ENCODE data around the gene NPHS1. TPM values are rescaled to one million over a fixed set of nuclear protein-coding genes. Genes with fewer than 3 reads are reported as not detected.

The NPHS1 gene
- total RNA-seq, 4 donors from 2014 or later, result not detected

DNA sequence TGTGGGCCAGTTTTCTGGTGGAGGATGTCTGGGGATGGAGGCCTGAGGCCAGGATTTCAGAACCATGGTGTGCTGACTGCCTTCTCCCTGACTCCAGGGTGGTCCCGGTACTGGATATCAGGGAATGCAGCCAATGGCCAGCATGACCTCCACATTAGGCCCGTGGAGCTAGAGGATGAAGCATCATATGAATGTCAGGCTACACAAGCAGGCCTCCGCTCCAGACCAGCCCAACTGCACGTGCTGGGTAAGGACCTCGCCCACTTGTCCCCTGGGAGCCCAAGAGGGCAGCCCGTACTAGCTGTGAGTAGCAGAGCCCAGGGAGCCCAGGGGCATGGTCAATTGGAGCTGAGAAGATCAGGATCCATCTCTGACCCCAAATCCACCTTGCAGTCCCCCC lies 6.0 kb upstream of the NPHS1 start:
- H3K27me3 ChIP-seq, result peaks cover 96% of the 10 kb centered on the region
- no peak overlapping the region for H3K4me3 ChIP-seq
- TF ChIP-seq EP300 (IDR thresholded peaks at IDR 0.05) (no peak), POLR2A (IDR thresholded peaks at IDR 0.05) (no peak), POLR2AphosphoS5 (IDR thresholded peaks at IDR 0.05) (no peak)
- TF ChIP-seq, protein P1, sequence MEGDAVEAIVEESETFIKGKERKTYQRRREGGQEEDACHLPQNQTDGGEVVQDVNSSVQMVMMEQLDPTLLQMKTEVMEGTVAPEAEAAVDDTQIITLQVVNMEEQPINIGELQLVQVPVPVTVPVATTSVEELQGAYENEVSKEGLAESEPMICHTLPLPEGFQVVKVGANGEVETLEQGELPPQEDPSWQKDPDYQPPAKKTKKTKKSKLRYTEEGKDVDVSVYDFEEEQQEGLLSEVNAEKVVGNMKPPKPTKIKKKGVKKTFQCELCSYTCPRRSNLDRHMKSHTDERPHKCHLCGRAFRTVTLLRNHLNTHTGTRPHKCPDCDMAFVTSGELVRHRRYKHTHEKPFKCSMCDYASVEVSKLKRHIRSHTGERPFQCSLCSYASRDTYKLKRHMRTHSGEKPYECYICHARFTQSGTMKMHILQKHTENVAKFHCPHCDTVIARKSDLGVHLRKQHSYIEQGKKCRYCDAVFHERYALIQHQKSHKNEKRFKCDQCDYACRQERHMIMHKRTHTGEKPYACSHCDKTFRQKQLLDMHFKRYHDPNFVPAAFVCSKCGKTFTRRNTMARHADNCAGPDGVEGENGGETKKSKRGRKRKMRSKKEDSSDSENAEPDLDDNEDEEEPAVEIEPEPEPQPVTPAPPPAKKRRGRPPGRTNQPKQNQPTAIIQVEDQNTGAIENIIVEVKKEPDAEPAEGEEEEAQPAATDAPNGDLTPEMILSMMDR (IDR thresholded peaks at IDR 0.05), result no peak
- ATAC-seq, result no peak
- H3K36me3 ChIP-seq, result no peaks in the 10 kb centered on the region
- peaks cover 0 to 6% (median 0%) of the 10 kb centered on the region in 3 donors for H3K9me3 ChIP-seq
- H3K4me1 ChIP-seq, result peaks cover 0 to 26% (median 11%) of the 10 kb centered on the region in 3 donors
- 100% methylated on average over 1 of the region's 6 CpGs; no CpG with 5 or more reads in 1 of the 2 donors for WGBS, 2 donors (ENCODE audit: low coverage in 1 of 2)
- no peak overlapping the region for H3K27ac ChIP-seq

- H3K4me1 ChIP-seq, result peaks cover 0 to 26% (median 11%) of the 10 kb centered on the region in 3 donors
- peak within 1 kb of the TSS; percentile 13 to 53 for H3K4me3 ChIP-seq
- H3K27me3 ChIP-seq, result peaks cover 97% of the 10 kb centered on the region
- no peaks in the 10 kb centered on the region for H3K36me3 ChIP-seq
- no peak within 1 kb of the TSS for H3K27ac ChIP-seq
- ATAC-seq, result no peak
- H3K9me3 ChIP-seq, result peaks cover 0 to 6% (median 0%) of the 10 kb centered on the region in 3 donors
- no peak for TF ChIP-seq EP300 (IDR thresholded peaks at IDR 0.05)
- TF ChIP-seq POLR2AphosphoS5 (IDR thresholded peaks at IDR 0.05), result no peak
- no peak for TF ChIP-seq POLR2A (IDR thresholded peaks at IDR 0.05)
- TF ChIP-seq, protein P1 (IDR thresholded peaks at IDR 0.05), result no peak
- 0% methylated on average over 7 to 19 of the region's 42 CpGs for WGBS, 2 donors (ENCODE audit: low coverage in 1 of 2)
Observed at GRCh38 chr19:35856546-35857149, 4.3 kb upstream of the NPHS1 start, which contains the start of gene KIRREL2. KIRREL2 (plus strand) TSS chr19:35856911; CDS start chr19:35857120, 209 bp downstream.

GRCh38 chr19:35853038-35853756 lies 893 bp upstream of the NPHS1 start:
- ATAC-seq, result no peak
- Histone ChIP-seq H3K27me3 (peaks cover 97% of the 10 kb centered on the region), H3K4me3 (no peak overlapping the region), H3K27ac (no peak overlapping the region), H3K36me3 (no peaks in the 10 kb centered on the region), H3K4me1 (peaks cover 0 to 17% (median 11%) of the 10 kb centered on the region in 3 donors), H3K9me3 (no peaks in the 10 kb centered on the region)
- 55 to 59% methylated on average over 4 to 8 of the region's 8 CpGs for WGBS, 2 donors (ENCODE audit: low coverage in 1 of 2)
- TF ChIP-seq POLR2A (IDR thresholded peaks at IDR 0.05) (no peak), EP300 (IDR thresholded peaks at IDR 0.05) (no peak), POLR2AphosphoS5 (IDR thresholded peaks at IDR 0.05) (no peak)
- TF ChIP-seq, protein P1 (IDR thresholded peaks at IDR 0.05), result no peak

GRCh38 chr19:35851213-35852028 lies 883 bp downstream of the NPHS1 start:
- Histone ChIP-seq H3K36me3 (no peaks in the 10 kb centered on the region), H3K4me3 (no peak overlapping the region), H3K27ac (no peak overlapping the region), H3K27me3 (peaks cover 98% of the 10 kb centered on the region), H3K9me3 (no peaks in the 10 kb centered on the region), H3K4me1 (peaks cover 0 to 8% (median 5%) of the 10 kb centered on the region in 3 donors)
- no peak for TF ChIP-seq POLR2AphosphoS5 (IDR thresholded peaks at IDR 0.05)
- no peak for TF ChIP-seq EP300 (IDR thresholded peaks at IDR 0.05)
- TF ChIP-seq POLR2A (IDR thresholded peaks at IDR 0.05), result no peak
- TF ChIP-seq, protein P1 (IDR thresholded peaks at IDR 0.05), result no peak
- 49 to 55% methylated on average over 8 to 14 of the region's 32 CpGs for WGBS, 2 donors (ENCODE audit: low coverage in 1 of 2)
- ATAC-seq, result no peak

All from gastroesophageal sphincter (tissue), 4 donors.